GM19193 (cell line): Measurements from ENCODE around the gene PPARG.

ENCODE experiments used
- POLR2A ChIP-seq: IDR thresholded peaks from 4 replicates; pipeline ENCODE4 v1.6.1; 2011; ENCODE audit not compliant: insufficient read depth, insufficient read length; ENCODE audit errors: extremely low read depth

Gene PPARG

GRCh38 chr3:12288182-12289129, at the start of gene PPARG:
Gene PPARG (plus strand): TSS chr3:12289070. CDS start chr3:12379712, 90,642 bp downstream.
- no peak for TF ChIP-seq POLR2A

DNA sequence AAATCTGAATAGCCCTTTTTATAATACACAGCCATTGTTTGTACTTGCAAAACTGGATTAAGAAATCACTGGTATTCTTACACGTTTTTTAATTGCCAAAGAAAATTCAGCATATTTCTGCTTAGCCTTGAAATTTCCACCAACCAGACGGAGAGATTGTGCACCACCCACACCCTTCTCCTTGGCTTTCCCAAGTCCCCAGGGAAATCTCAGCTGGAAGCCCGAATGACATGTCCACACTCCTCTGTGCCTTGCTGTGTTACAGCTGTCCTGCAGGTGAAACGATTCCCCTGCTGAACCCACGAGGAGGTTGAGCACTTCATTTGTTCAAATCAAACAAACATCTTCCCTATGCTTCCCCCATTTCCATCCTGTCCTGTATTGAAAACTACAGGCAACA, 49.6 kb upstream of the PPARG start:
- TF ChIP-seq POLR2A, result no peak

GRCh38 chr3:12242772-12243171, 46.1 kb upstream of the PPARG start:
- TF ChIP-seq POLR2A, result no peak

- no peak for TF ChIP-seq POLR2A
These were observed 42.2 kb upstream of the PPARG start for GRCh38 chr3:12246497-12247163.

DNA sequence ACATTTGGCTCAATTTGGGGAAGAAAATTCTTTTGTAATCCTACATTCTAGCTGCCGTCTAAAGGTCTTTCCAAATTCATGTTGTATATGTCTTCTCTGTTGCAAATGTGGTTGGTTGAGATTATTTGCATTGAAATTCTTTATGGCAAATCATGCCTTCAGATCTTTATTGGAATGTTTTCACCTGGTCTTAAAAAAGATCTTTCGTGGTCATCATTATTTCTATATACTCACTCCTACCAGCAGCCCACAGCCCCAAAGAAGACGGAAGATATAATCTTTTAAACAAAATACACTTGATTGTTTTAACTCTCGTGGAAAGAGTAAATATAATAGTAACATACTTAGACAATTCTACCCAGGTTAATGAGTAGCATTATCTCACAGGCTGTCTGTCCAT, 41.5 kb upstream of the PPARG start:
- TF ChIP-seq POLR2A, result no peak

DNA sequence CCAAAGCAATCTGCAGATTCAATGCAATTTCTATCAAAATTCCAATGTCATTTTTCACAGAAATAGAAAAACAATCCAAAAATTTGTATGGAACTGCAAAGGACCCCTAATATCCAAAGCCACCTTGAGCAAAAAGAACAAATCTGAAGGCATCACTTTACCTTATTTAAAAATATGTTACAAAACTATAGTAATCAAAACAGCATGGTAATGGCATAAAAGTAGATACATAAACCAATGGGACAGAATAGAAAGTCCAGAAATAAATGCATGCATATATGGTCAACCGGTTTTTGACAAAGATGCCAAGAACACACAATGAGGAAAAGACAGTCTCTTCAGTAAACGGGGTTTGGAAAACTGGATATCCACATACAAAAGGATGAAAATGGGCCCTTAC, 39.4 kb upstream of the PPARG start:
- TF ChIP-seq POLR2A, result no peak

- TF ChIP-seq POLR2A, result no peak
These were observed 36.0 kb upstream of the PPARG start for GRCh38 chr3:12252889-12253288.

DNA sequence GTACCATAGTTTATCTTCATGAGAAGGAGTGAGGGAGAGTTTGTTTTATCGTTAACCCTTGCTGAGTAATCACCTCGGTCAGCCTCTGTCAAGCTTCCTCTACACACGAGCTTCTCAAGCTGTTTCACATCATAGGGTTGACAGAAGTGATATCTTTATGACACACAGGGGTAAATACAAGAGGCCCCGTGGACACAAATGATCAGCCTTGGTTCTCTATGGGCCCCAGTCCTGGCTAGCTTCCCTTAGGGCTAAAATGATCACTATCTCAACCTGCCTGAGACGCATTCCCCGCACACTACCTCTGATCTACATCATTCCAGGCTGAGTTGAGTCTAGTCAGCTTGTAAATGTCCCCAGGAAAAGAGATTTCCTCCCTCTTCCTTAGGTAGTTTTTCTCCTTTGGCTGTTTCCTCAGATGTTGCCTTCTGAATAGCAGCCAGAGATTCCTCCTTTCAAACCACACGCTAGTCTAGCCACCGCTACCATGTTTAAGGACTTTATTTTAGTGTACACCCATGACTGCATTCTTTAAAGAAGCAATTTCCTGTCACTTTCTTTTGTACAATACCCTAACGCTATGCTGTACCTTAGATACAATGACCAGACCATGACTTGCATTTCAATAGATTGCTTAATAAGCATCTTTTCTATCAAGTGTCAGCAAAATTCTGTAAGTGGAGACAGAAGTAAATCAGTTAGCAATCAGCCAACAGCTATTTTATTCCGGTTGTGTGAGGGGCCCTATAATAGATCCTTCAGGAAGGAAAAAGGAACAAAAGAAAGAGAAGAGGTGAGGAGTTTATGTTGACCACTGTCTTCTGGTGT, 35.1 kb upstream of the PPARG start:
- TF ChIP-seq POLR2A, result no peak

DNA sequence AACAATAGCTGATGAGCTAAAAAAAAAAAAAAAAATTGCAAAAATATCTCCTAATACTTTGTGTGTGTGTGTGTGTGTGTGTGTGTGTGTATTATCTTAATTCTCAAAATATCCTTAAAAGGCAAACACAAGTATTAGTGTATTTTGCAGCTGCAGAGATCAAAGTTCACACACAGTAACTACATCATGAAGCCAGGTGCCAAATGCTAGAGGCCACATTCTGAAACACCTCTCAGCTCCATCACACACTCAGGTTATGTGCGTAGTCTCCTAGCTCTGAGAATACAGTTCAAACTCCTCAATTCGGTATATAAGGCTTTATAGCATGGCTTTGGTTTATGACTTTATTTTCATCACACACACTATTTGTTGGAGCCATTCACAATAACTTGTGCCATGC, 33.5 kb upstream of the PPARG start:
- no peak for TF ChIP-seq POLR2A

DNA sequence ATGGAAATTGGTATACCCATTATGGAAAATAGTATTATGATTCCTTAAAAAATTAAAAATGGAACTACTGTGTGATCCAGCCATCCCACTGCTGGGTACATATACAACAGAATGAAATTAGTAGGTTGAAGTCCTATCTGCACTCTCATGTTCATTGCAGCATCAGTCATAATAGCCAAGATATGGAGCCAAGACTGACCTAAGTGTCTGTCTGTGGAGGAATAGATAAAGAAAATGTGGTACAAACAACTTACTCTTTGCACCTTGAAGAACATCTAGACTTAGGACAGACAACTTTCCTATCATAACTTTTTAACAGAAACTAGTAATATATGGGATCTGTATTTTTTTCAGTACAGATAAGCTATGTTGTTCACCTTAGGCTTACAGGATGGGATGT, 30.0 kb upstream of the PPARG start:
- TF ChIP-seq POLR2A, result no peak

GRCh38 chr3:12265508-12265907, 23.4 kb upstream of the PPARG start:
- no peak for TF ChIP-seq POLR2A

DNA sequence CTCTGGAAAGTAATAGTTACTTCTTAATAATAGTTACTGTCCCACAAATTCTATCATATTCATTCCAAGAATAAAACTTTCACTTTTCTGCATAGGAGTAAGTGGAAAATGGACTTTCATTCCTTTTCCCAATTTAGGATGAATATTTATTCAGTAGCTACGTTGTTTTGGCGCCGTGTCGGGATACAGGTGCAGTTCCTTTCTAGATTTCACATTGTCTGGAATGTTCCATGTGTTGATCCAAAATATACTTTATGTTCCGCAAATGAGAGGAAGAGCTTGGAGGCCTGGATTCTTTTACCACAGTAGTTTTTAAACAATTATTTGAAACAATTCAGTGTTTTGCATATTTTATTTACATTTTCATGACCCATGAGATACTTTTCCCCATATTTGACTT, 22.8 kb upstream of the PPARG start:
- no peak for TF ChIP-seq POLR2A

DNA sequence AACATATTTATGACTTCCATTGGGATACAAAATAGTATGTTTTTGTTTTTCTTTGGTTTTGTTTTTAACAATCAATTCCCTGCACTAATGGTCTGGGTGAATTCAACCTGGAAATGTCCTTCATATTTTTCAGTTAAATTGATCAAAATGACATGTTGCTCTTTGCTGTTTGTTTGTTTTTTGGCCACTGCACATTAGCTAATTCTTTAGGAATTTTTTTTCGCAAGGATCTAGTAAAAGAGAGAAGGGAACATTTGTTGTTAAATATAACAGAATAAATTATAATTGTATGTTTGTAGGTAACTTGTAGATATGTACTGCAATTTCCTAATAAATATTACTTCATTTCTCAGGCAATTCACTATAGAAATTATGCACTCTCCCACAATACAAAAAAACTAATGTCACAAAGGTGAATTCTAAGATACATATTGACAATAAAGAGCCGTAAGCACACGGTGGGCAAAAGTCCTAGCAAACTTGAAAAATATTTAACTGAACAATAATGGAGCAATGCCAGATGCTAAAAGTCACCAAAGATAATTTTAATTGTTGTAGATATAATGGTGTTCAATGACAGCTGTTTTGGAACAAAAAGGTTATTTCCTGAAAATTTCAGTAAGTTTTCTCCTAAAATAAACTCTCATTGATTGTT, 21.4 kb upstream of the PPARG start:
- TF ChIP-seq POLR2A, result no peak

- no peak for TF ChIP-seq POLR2A
These were observed 20.7 kb upstream of the PPARG start for GRCh38 chr3:12268049-12268735.

DNA sequence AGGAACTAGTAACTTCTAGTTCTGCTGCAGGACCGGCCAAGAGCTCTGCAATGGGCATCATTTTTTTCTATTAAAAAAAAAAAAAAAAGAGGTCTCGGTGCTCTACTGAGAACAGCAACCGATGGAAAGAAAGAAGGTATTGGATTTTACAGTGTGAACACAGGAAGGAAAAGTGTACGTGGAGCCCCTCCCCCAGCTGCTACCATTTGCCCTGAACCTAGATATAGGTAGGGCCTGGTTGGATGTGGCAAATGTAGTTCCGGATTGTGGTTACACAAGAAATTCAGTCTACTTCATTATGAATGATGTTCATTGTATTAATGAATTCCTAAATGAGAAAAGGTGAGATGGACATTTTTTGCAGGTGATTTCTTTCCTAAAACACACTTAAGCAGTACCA, 17.9 kb upstream of the PPARG start:
- TF ChIP-seq POLR2A, result no peak
